HepG2 (cell line): ENCODE data around the gene CYP19A1. TPM values are rescaled to one million over a fixed set of nuclear protein-coding genes. Genes with fewer than 3 reads are reported as not detected.
A peak's percentile ranks its signal among the peaks of the same experiment; 100 is the strongest.

Experiments
- AFF4 ChIP-seq: sonication (generic); formaldehyde crosslinking; IDR thresholded peaks from 2 replicates; pipeline ENCODE4 v1.4.0; 2020; ENCODE audit warnings: missing genetic modification reagents
- ASH2L ChIP-seq: fragments of 300-600, 200-600 bp; sonication (generic); IDR thresholded peaks from 2 replicates; pipeline ENCODE4 v1.7.0; 2017; ENCODE audit warnings: low read depth, mild to moderate bottlenecking, moderate library complexity, mixed read lengths, low read length; ENCODE audit not compliant: insufficient read length
- ATF3 ChIP-seq: sonication (generic); formaldehyde crosslinking; IDR thresholded peaks from 2 replicates; pipeline ENCODE4 v1.4.0; 2020; ENCODE audit warnings: missing genetic modification reagents
- CCAR2 ChIP-seq: fragments of 200-400 bp; formaldehyde crosslinking; optimal IDR thresholded peaks from 2 replicates; pipeline ENCODE3; 2018; ENCODE audit warnings: low read depth, mild to moderate bottlenecking, low read length, moderate library complexity
- CENPX ChIP-seq: sonication (generic); formaldehyde crosslinking; IDR thresholded peaks from 2 replicates; pipeline ENCODE4 v1.9.0; 2021; ENCODE audit warnings: mild to moderate bottlenecking, missing genetic modification reagents, moderate library complexity
- GTF3A ChIP-seq: sonication (generic); formaldehyde crosslinking; conservative IDR thresholded peaks from 2 replicates; pipeline ENCODE4 v1.4.0; 2020; ENCODE audit warnings: mild to moderate bottlenecking, missing genetic modification reagents
- HDAC2 ChIP-seq: sonication (generic); formaldehyde crosslinking; IDR thresholded peaks from 2 replicates; pipeline ENCODE4 v1.4.0; 2020; ENCODE audit warnings: missing genetic modification reagents
- MEF2D ChIP-seq: sonication (generic); formaldehyde crosslinking; IDR thresholded peaks from 2 replicates; pipeline ENCODE4 v1.5.1; 2020; ENCODE audit warnings: mild to moderate bottlenecking, missing genetic modification reagents
- MTERF4 ChIP-seq: sonication (generic); formaldehyde crosslinking; IDR thresholded peaks from 2 replicates; pipeline ENCODE4 v1.8.0; 2023; ENCODE audit warnings: mild to moderate bottlenecking, missing genetic modification reagents
- NFIB ChIP-seq: sonication (generic); formaldehyde crosslinking; IDR thresholded peaks from 2 replicates; pipeline ENCODE4 v1.9.0; 2021; ENCODE audit warnings: missing genetic modification reagents, mild to moderate bottlenecking, borderline replicate concordance
- PAF1 ChIP-seq: IDR thresholded peaks from 2 replicates; pipeline ENCODE4 v1.6.1; 2016; ENCODE audit warnings: missing genetic modification reagents, missing compliant biosample characterization
- SALL1 ChIP-seq: sonication (generic); formaldehyde crosslinking; IDR thresholded peaks from 2 replicates; pipeline ENCODE4 v1.8.0; 2022; ENCODE audit warnings: mild to moderate bottlenecking, missing genetic modification reagents
- SAP130 ChIP-seq: IDR thresholded peaks from 2 replicates; pipeline ENCODE4 v1.6.1; 2016; ENCODE audit warnings: low read depth
- SNAPC5 ChIP-seq: sonication (generic); formaldehyde crosslinking; IDR thresholded peaks from 2 replicates; pipeline ENCODE4 v1.8.1; 2023; ENCODE audit warnings: mild to moderate bottlenecking, missing genetic modification reagents, borderline replicate concordance
- SRSF1 ChIP-seq: fragments of 200-400 bp; formaldehyde crosslinking; optimal IDR thresholded peaks from 2 replicates; pipeline ENCODE3; 2017; ENCODE audit warnings: mild to moderate bottlenecking, low read depth, low read length, moderate library complexity
- TBL1XR1 ChIP-seq: fragments of 150-350 bp; IDR thresholded peaks from 2 replicates; pipeline ENCODE4 v1.6.1; 2014; ENCODE audit warnings: borderline replicate concordance, low read length; ENCODE audit not compliant: partially characterized antibody
- ZFX ChIP-seq: sonication (generic); formaldehyde crosslinking; IDR thresholded peaks from 2 replicates; pipeline ENCODE4 v1.4.0; 2020; ENCODE audit warnings: mild to moderate bottlenecking, low read depth, missing genetic modification reagents, moderate library complexity
- ZNF121 ChIP-seq: sonication (generic); formaldehyde crosslinking; IDR thresholded peaks from 2 replicates; pipeline ENCODE4 v1.5.0; 2020; ENCODE audit warnings: mild to moderate bottlenecking, missing genetic modification reagents
- ZNF260 ChIP-seq: sonication (generic); formaldehyde crosslinking; IDR thresholded peaks from 2 replicates; pipeline ENCODE4 v1.4.0; 2020; ENCODE audit warnings: missing genetic modification reagents, low read depth, mild to moderate bottlenecking, borderline replicate concordance
- ZNF576 ChIP-seq: sonication (generic); formaldehyde crosslinking; IDR thresholded peaks from 2 replicates; pipeline ENCODE4 v1.4.0; 2020; ENCODE audit warnings: mild to moderate bottlenecking, missing genetic modification reagents
- ZNF652 ChIP-seq: IDR thresholded peaks from 2 replicates; pipeline ENCODE4 v1.6.1; 2016; ENCODE audit warnings: low read depth, borderline replicate concordance
- ZNF678 ChIP-seq: sonication (generic); formaldehyde crosslinking; IDR thresholded peaks from 2 replicates; pipeline ENCODE4 v1.4.0; 2020; ENCODE audit warnings: mild to moderate bottlenecking, missing genetic modification reagents
- ZNF740 ChIP-seq: sonication (generic); formaldehyde crosslinking; IDR thresholded peaks from 2 replicates; pipeline ENCODE4 v1.4.0; 2020; ENCODE audit warnings: missing genetic modification reagents
- ZNF772 ChIP-seq: sonication (generic); formaldehyde crosslinking; IDR thresholded peaks from 2 replicates; pipeline ENCODE4 v1.5.0; 2020; ENCODE audit warnings: mild to moderate bottlenecking, missing genetic modification reagents
- polyA plus RNA-seq, 8 experiments: library from polyadenylated mRNA; depleted of rRNA in 3 of 8; stranded (reverse) in 7 of 8; unstranded in 1 of 8; fragments of >200 nt; fragmentation: Illumina TruSeq in 4 of 8; extraction: Trizol in 4 of 8; gene quantifications; 2 replicates each; pipeline versions ENCODE4 v1.2.1 to v1.2.3, GENCODE V29; 2011 to 2016; ENCODE audit warnings: low read depth in 4 of 8, missing spikeins in 1 of 8, mixed read lengths in 1 of 8; ENCODE audit not compliant: insufficient read depth in 1 of 8
- total RNA-seq, 5 experiments: library from RNA; depleted of rRNA; stranded (reverse); fragments of >200 nt; fragmentation: Illumina TruSeq; extraction: Trizol; gene quantifications; 2 replicates each; pipeline ENCODE4 v1.2.3, GENCODE V29; 2016; ENCODE audit warnings: low read depth in 1 of 5

Gene CYP19A1
- total and polyA plus RNA-seq, 2 of the 13 experiments (the other 11 are each of a cell fraction or from before 2014, with no cell fraction given) = 10.9 to 23.0 TPM

GRCh38 chr15:51314391-51315337, 23.7 kb downstream of the CYP19A1 start (continued):
- peak; percentile 76 for TF ChIP-seq HDAC2 (CRISPR knock-in tag)
- TF ChIP-seq PAF1 = no peak
- no peak; the same call in 1 of the 2 replicates for TF ChIP-seq MEF2D
- no peak for TF ChIP-seq ZNF576 (CRISPR knock-in tag)
- TF ChIP-seq GTF3A (CRISPR knock-in tag) = no peak
- no peak for TF ChIP-seq CENPX
- no peak for TF ChIP-seq ZNF740
- no peak for TF ChIP-seq AFF4 (CRISPR knock-in tag)
- peak; percentile 94 for TF ChIP-seq SALL1 (CRISPR knock-in tag)
- TF ChIP-seq NFIB (CRISPR knock-in tag) = no peak
- TF ChIP-seq ZNF772 = no peak
- TF ChIP-seq ZNF678 (CRISPR knock-in tag) = no peak
- TF ChIP-seq ZFX (CRISPR knock-in tag) = peak; percentile 89
- no peak for TF ChIP-seq SRSF1
- peak; percentile 56; the same call in 1 of the 2 replicates for TF ChIP-seq MTERF4
- TF ChIP-seq ASH2L = no peak
- no peak for TF ChIP-seq CCAR2
- no peak for TF ChIP-seq ATF3
- TF ChIP-seq ZNF121 = no peak
- TF ChIP-seq ZNF652 = no peak
- TF ChIP-seq SNAPC5 (CRISPR knock-in tag) = no peak
- TF ChIP-seq SAP130 (CRISPR knock-in tag) = peak; percentile 74
- TF ChIP-seq TBL1XR1 = no peak
- no peak for TF ChIP-seq ZNF260 (CRISPR knock-in tag)
